OCI-LY3 (cell line): ENCODE data around the gene ABCA10.
"Not testable (repeated sequence)": the region's sequence is repeated elsewhere in the genome, so short reads cannot be mapped to it uniquely, and the experiment has no call there.

Source experiments
- EZH2phosphoT487 ChIP-seq: fragments of 200-600 bp; shearing (Covaris generic); IDR thresholded peaks from 2 replicates; pipeline ENCODE4 v1.6.1; 2018; ENCODE audit warnings: antibody characterized with exemption, mixed run types, low read depth
- TF ChIP-seq, protein P1 (sequence below): fragments of 200-600, 300-600 bp; sonication (generic); IDR thresholded peaks from 2 replicates; pipeline ENCODE4 v1.5.1; 2014; ENCODE audit warnings: antibody characterized with exemption, low read length, low read depth

DNA sequence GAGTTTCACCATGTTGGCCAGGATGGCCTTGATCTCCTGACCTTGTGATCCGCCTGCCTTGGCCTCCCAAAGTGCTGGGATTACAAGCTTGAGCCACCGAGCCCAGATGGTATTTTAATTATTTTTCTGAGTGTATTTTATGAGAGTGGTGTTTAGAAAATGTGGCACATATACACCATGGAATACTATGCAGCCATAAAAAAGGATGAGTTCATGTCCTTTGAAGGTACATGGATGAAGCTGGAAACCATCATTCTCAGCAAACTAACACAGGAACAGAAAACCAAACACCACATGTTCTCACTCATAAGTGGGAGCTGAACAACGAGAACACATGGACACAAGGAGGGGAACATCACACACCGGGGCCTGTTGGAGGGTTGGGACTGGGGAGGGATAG is 47.7 kb upstream of the ABCA10 start:
- TF ChIP-seq, protein P1, sequence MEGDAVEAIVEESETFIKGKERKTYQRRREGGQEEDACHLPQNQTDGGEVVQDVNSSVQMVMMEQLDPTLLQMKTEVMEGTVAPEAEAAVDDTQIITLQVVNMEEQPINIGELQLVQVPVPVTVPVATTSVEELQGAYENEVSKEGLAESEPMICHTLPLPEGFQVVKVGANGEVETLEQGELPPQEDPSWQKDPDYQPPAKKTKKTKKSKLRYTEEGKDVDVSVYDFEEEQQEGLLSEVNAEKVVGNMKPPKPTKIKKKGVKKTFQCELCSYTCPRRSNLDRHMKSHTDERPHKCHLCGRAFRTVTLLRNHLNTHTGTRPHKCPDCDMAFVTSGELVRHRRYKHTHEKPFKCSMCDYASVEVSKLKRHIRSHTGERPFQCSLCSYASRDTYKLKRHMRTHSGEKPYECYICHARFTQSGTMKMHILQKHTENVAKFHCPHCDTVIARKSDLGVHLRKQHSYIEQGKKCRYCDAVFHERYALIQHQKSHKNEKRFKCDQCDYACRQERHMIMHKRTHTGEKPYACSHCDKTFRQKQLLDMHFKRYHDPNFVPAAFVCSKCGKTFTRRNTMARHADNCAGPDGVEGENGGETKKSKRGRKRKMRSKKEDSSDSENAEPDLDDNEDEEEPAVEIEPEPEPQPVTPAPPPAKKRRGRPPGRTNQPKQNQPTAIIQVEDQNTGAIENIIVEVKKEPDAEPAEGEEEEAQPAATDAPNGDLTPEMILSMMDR = not testable (repeated sequence)
- TF ChIP-seq EZH2phosphoT487 = not testable (repeated sequence)
